ENCODE results near the gene PAIP2. TPM values are rescaled to one million over a fixed set of nuclear protein-coding genes. Genes with fewer than 3 reads are reported as not detected.
A peak's percentile ranks its signal among the peaks of the same experiment; 100 is the strongest.

PAIP2 gene
- total RNA-seq, 1 donor from 2014 or later, result 79.7 TPM

- POLR2A ChIA-PET, result no interaction called here
- no peaks in the 10 kb centered on the region for H3K27me3 Mint-ChIP-seq
Observed at GRCh38 chr5:139381837-139382761, 40.4 kb downstream of the PAIP2 start.

GRCh38 chr5:139382807-139383206, 41.2 kb downstream of the PAIP2 start:
- Mint-ChIP-seq H3K4me3 (no peak overlapping the region), H3K4me1 (peaks cover 63% of the 10 kb centered on the region), H3K9me3 (no peaks in the 10 kb centered on the region), H3K27me3 (no peaks in the 10 kb centered on the region), H3K36me3 (ENCODE audit: low read depth) (no peaks in the 10 kb centered on the region), H3K27ac (peak overlapping the region; percentile 7)
- CTCF ChIA-PET, result no interaction called here
- ATAC-seq (ENCODE audit: low read depth) (no peak), DNase-seq (no peak)
- no peak for TF ChIP-seq CTCF (IDR thresholded peaks at IDR 0.05)
- POLR2A ChIA-PET, result no interaction called here
- intact Hi-C loops (cut with micrococcal nuclease), result no loop called here

More at GRCh38 chr5:139381837-139382761, 40.4 kb downstream of the PAIP2 start:
- CTCF ChIA-PET, result no interaction called here
- Mint-ChIP-seq H3K4me1 (peaks cover 56% of the 10 kb centered on the region), H3K36me3 (ENCODE audit: low read depth) (no peaks in the 10 kb centered on the region), H3K27ac (no peak overlapping the region), H3K9me3 (no peaks in the 10 kb centered on the region), H3K4me3 (no peak overlapping the region)
- DNase-seq (no peak), ATAC-seq (ENCODE audit: low read depth) (peak; percentile 35)
- no peak for TF ChIP-seq CTCF (IDR thresholded peaks at IDR 0.05)
- intact Hi-C loops (cut with micrococcal nuclease), result no loop called here

GRCh38 chr5:139383275-139383992, 41.8 kb downstream of the PAIP2 start, which contains the start of gene SLC23A1:
Gene SLC23A1, minus strand, starts transcription at chr5:139383297. Its CDS starts 44 bp downstream, at chr5:139383253.
- intact Hi-C loops (cut with micrococcal nuclease), result no loop called here
- CTCF ChIA-PET, result interaction anchor here (1.4 kb wide), 1 partner anchor 42 kb away, joined by 3 read pairs; the partner anchor contains the start of gene PAIP2
- no peak within 1 kb of the TSS for H3K4me3 Mint-ChIP-seq
- ATAC-seq (ENCODE audit: low read depth) (no peak), DNase-seq (no peak)
- no peaks in the 10 kb centered on the region for H3K27me3 Mint-ChIP-seq
- H3K9me3 Mint-ChIP-seq, result no peaks in the 10 kb centered on the region
- H3K36me3 Mint-ChIP-seq (ENCODE audit: low read depth), result no peaks in the 10 kb centered on the region
- H3K4me1 Mint-ChIP-seq, result peaks cover 69% of the 10 kb centered on the region
- TF ChIP-seq CTCF (IDR thresholded peaks at IDR 0.05), result no peak
- POLR2A ChIA-PET, result interaction anchor here (1.0 to 1.2 kb wide), 3 partner anchors 41 to 89 kb away, joined by 3 read pairs; partner anchors contain the start of gene PAIP2
- peak within 1 kb of the TSS; percentile 7 for H3K27ac Mint-ChIP-seq

- no peaks in the 10 kb centered on the region for H3K9me3 Mint-ChIP-seq
- ChIA-PET CTCF (interaction anchor here (1.4 kb wide), 1 partner anchor 42 kb away, joined by 3 read pairs; the partner anchor contains the start of gene PAIP2), POLR2A (interaction anchor here (0.8 to 1.2 kb wide), 4 partner anchors 9 to 90 kb away, joined by 3 to 4 read pairs (median 3); partner anchors contain the start of gene PAIP2)
- peak overlapping the region; percentile 60 for H3K4me3 Mint-ChIP-seq
- no peak for DNase-seq
- H3K4me1 Mint-ChIP-seq, result peaks cover 75% of the 10 kb centered on the region
- H3K27me3 Mint-ChIP-seq, result no peaks in the 10 kb centered on the region
- peak overlapping the region; percentile 95 for H3K27ac Mint-ChIP-seq
- ATAC-seq (ENCODE audit: low read depth), result no peak
- no peak for TF ChIP-seq CTCF (IDR thresholded peaks at IDR 0.05)
- peaks cover under 1% of the 10 kb centered on the region for H3K36me3 Mint-ChIP-seq (ENCODE audit: low read depth)
- intact Hi-C loops (cut with micrococcal nuclease), result no loop called here
Observed at GRCh38 chr5:139383993-139384590, 42.4 kb downstream of the PAIP2 start.

Data from activated B cell treated with CpG ODN at 0.5 μM for 24 hours (primary cell).